CD4-positive, alpha-beta T cell (primary cell): ENCODE measurements around the gene PDSS2. TPM values are rescaled to one million over a fixed set of nuclear protein-coding genes. Genes with fewer than 3 reads are reported as not detected.

Experiments used
- ATAC-seq: fragments of 200-7000 bp; cut with Tn5 transposase; one replicate; pipeline ENCODE4 v1.10.0; 2022; ENCODE audit warnings: mild to moderate bottlenecking; ENCODE audit not compliant: poor library complexity
- CTCF ChIA-PET: fragments of 350-600 bp; sonication (Branson Sonifier 250); formaldehyde crosslinking; loops from one replicate; lab custom pipeline; 2021; ENCODE audit warnings: antibody characterized with exemption, inconsistent platforms; lab: Charles Lee
- POLR2A ChIA-PET: fragments of 350-600 bp; sonication (Branson Sonifier 250); formaldehyde crosslinking; loops from one replicate; lab custom pipeline; 2021; ENCODE audit warnings: antibody characterized with exemption, inconsistent platforms; lab: Charles Lee
- DNase-seq, 14 experiments: peaks; one replicate each; pipeline ENCODE4 v3.0.0-alpha.2; 2013 to 2020; ENCODE audit warnings: mixed read lengths in 2 of 14
- H3K27ac ChIP-seq, 2 donors: one replicate each; pipeline versions ENCODE4 v1.5.1 to v1.7.0; 2013; ENCODE audit warnings: low read length in 2 of 2, low read depth in 1 of 2, mild to moderate bottlenecking in 1 of 2
- H3K27me3 ChIP-seq, 2 experiments: 1 replicate in 1 of 2; 2 replicates in 1 of 2; pipeline versions ENCODE4 v1.6.1 to v1.7.0; 2013; ENCODE audit warnings: low read length in 2 of 2, control low read depth in 1 of 2, mild to moderate bottlenecking in 1 of 2, moderate library complexity in 1 of 2; ENCODE audit not compliant: insufficient read depth in 2 of 2, control insufficient read depth in 1 of 2
- H3K36me3 ChIP-seq: one replicate; pipeline ENCODE4 v1.6.1; 2013; ENCODE audit warnings: low read length, control low read depth; ENCODE audit not compliant: insufficient read depth
- H3K4me1 ChIP-seq: one replicate; pipeline ENCODE4 v1.6.1; 2013; ENCODE audit warnings: low read length, control low read depth; ENCODE audit not compliant: insufficient read depth
- H3K4me3 ChIP-seq: one replicate; pipeline ENCODE4 v1.5.1; 2013; ENCODE audit warnings: mild to moderate bottlenecking, low read length, moderate library complexity
- H3K9me3 ChIP-seq, 2 experiments: 1 replicate in 1 of 2; 2 replicates in 1 of 2; pipeline versions ENCODE4 v1.6.1 to v1.7.0; 2013; ENCODE audit warnings: low read length in 2 of 2, mild to moderate bottlenecking in 2 of 2, control low read depth in 1 of 2, moderate library complexity in 1 of 2; ENCODE audit not compliant: control insufficient read depth in 1 of 2, insufficient read depth in 1 of 2
- H3K27ac Mint-ChIP-seq: one replicate; pipeline ENCODE4 v1.8.0; 2020; ENCODE audit warnings: mixed read lengths
- H3K27me3 Mint-ChIP-seq: one replicate; pipeline ENCODE4 v1.8.0; 2021; ENCODE audit warnings: mixed read lengths
- H3K36me3 Mint-ChIP-seq: one replicate; pipeline ENCODE4 v1.8.0; 2021; ENCODE audit warnings: low read depth, mixed read lengths
- H3K4me1 Mint-ChIP-seq: one replicate; pipeline ENCODE4 v1.8.0; 2021; ENCODE audit warnings: low read depth, mixed read lengths
- H3K4me3 Mint-ChIP-seq: one replicate; pipeline ENCODE4 v1.8.0; 2020; ENCODE audit warnings: mild to moderate bottlenecking, mixed read lengths
- H3K9me3 Mint-ChIP-seq: one replicate; pipeline ENCODE4 v1.8.0; 2020; ENCODE audit warnings: mixed read lengths
- intact Hi-C, 2 experiments: fragments of 100-400 bp; cut with DNase I in 1 of 2; cut with micrococcal nuclease in 1 of 2; formaldehyde crosslinking; loops; one replicate each; pipeline versions ENCODE4 v1.15.1 to v1.9.0; 2023 to 2025; cut with DNase I, micrococcal nuclease
- total RNA-seq, 174 experiments: library from RNA in 2 of 174; stranded (reverse) in 2 of 174; gene quantifications; one replicate each; pipeline ENCODE4 v1.2.3 and lab custom pipeline; 2021 to 2026
- TF ChIP-seq, protein P1 (sequence below): fragments of 200-600 bp; IDR thresholded peaks from one replicate; pipeline ENCODE4 v1.8.0; 2022; ENCODE audit warnings: antibody characterized with exemption, mild to moderate bottlenecking

The PDSS2 gene
- total RNA-seq, 2 experiments from 2014 or later, result 5.8 to 6.6 TPM

- H3K27me3 ChIP-seq, result no peaks in the 10 kb centered on the region
- no peaks in the 10 kb centered on the region for H3K9me3 Mint-ChIP-seq
- no peaks in the 10 kb centered on the region for H3K4me1 Mint-ChIP-seq
- H3K4me3 ChIP-seq, result no peak overlapping the region
- H3K4me3 Mint-ChIP-seq, result no peak overlapping the region
- H3K4me1 ChIP-seq, result no peaks in the 10 kb centered on the region
- TF ChIP-seq, protein P1, sequence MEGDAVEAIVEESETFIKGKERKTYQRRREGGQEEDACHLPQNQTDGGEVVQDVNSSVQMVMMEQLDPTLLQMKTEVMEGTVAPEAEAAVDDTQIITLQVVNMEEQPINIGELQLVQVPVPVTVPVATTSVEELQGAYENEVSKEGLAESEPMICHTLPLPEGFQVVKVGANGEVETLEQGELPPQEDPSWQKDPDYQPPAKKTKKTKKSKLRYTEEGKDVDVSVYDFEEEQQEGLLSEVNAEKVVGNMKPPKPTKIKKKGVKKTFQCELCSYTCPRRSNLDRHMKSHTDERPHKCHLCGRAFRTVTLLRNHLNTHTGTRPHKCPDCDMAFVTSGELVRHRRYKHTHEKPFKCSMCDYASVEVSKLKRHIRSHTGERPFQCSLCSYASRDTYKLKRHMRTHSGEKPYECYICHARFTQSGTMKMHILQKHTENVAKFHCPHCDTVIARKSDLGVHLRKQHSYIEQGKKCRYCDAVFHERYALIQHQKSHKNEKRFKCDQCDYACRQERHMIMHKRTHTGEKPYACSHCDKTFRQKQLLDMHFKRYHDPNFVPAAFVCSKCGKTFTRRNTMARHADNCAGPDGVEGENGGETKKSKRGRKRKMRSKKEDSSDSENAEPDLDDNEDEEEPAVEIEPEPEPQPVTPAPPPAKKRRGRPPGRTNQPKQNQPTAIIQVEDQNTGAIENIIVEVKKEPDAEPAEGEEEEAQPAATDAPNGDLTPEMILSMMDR, result no peak
- no peak overlapping the region for H3K27ac Mint-ChIP-seq
- intact Hi-C loops, result no loop called here
- H3K27me3 Mint-ChIP-seq, result no peaks in the 10 kb centered on the region
- ChIA-PET POLR2A (no interaction called here), CTCF (interaction anchor here (0.7 kb wide), 1 partner anchor 17 kb away, joined by 3 read pairs; no protein-coding TSS in a partner anchor)
- DNase-seq, result no peak
- no peak for ATAC-seq
- H3K36me3 ChIP-seq, result no peaks in the 10 kb centered on the region
- H3K9me3 ChIP-seq, result no peaks in the 10 kb centered on the region
- H3K36me3 Mint-ChIP-seq, result peaks cover 9% of the 10 kb centered on the region
- H3K27ac ChIP-seq, result no peak overlapping the region
These were observed 305.1 kb downstream of the PDSS2 start for GRCh38 chr6:107154131-107154800.

GRCh38 chr6:107152638-107153430 lies 306.5 kb downstream of the PDSS2 start:
- CTCF ChIA-PET, result no interaction called here
- Histone ChIP-seq H3K9me3 (no peaks in the 10 kb centered on the region), H3K4me3 (no peak overlapping the region), H3K27me3 (no peaks in the 10 kb centered on the region), H3K36me3 (no peaks in the 10 kb centered on the region), H3K4me1 (no peaks in the 10 kb centered on the region), H3K27ac (no peak overlapping the region)
- intact Hi-C loops, result no loop called here
- DNase-seq (no peak), ATAC-seq (no peak)
- Mint-ChIP-seq H3K36me3 (peaks cover 9% of the 10 kb centered on the region), H3K4me3 (no peak overlapping the region), H3K27me3 (no peaks in the 10 kb centered on the region), H3K27ac (no peak overlapping the region), H3K4me1 (no peaks in the 10 kb centered on the region), H3K9me3 (no peaks in the 10 kb centered on the region)
- POLR2A ChIA-PET, result no interaction called here
- TF ChIP-seq, protein P1, result no peak

- H3K27ac Mint-ChIP-seq, result no peak overlapping the region
- no peak overlapping the region for H3K4me3 Mint-ChIP-seq
- H3K36me3 Mint-ChIP-seq, result no peaks in the 10 kb centered on the region
- no peaks in the 10 kb centered on the region for H3K36me3 ChIP-seq
- CTCF ChIA-PET, result no interaction called here
- no peaks in the 10 kb centered on the region for H3K9me3 Mint-ChIP-seq
- H3K9me3 ChIP-seq, result no peaks in the 10 kb centered on the region
- H3K4me3 ChIP-seq, result no peak overlapping the region
- TF ChIP-seq, protein P1, result no peak
- POLR2A ChIA-PET, result no interaction called here
- no peaks in the 10 kb centered on the region for H3K4me1 Mint-ChIP-seq
- H3K27ac ChIP-seq, result no peak overlapping the region
- ATAC-seq, result no peak
- no peaks in the 10 kb centered on the region for H3K27me3 ChIP-seq
- H3K27me3 Mint-ChIP-seq, result no peaks in the 10 kb centered on the region
- intact Hi-C loops, result no loop called here
- no peak for DNase-seq
- H3K4me1 ChIP-seq, result no peaks in the 10 kb centered on the region
These were observed 314.7 kb downstream of the PDSS2 start for GRCh38 chr6:107144666-107145065.
